SH-SY5Y (cell line): ENCODE results near the gene CEACAM18.

Experiments
- GATA2 ChIP-seq: IDR thresholded peaks from 2 replicates; pipeline ENCODE4 v1.6.1; 2011; ENCODE audit warnings: mild to moderate bottlenecking, low read depth, low read length
- GATA3 ChIP-seq: IDR thresholded peaks from 2 replicates; pipeline ENCODE4 v1.6.1; 2011; ENCODE audit warnings: low read depth, mild to moderate bottlenecking, low read length, moderate library complexity

- TF ChIP-seq GATA2 (no peak), GATA3 (no peak)
Observed at GRCh38 chr19:51434456-51434855, 43.9 kb upstream of the CEACAM18 start.
